ENCODE data around the gene NEUROD6.

The NEUROD6 gene

DNA sequence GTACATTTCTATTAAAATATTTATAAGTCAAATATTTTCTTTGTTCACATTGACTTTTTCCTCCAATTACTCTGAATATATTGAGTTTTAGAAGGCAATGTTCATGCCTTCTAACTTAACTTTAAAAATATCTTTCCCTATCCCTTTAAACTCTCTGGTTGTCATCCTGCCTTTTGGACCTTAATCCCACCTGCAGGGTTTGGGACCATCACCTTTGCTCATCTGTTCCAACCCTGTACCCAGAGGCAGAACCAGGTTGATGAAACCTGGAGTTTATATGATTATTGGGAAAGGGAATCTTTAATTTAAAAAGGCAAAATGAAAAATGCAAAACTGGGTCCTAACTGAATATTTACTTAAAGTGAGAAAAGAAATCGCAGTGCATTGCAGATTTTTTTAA, 24.8 kb downstream of the NEUROD6 start:
- no peaks in the 10 kb centered on the region for H3K4me1 ChIP-seq (ENCODE audit: control insufficient read depth, low read depth, low read length)
- no peak overlapping the region for H3K23ac ChIP-seq (ENCODE audit: low read length)
- H4K5ac ChIP-seq (ENCODE audit: low read length), result no peak overlapping the region
- H3K56ac ChIP-seq (ENCODE audit: low read length), result no peak overlapping the region
- WGBS (ENCODE audit: extremely low coverage, insufficient coverage, low lambda C conversion rate), result no CpG with 5 or more reads among the region's 1 CpG
- no peaks in the 10 kb centered on the region for H3K36me3 ChIP-seq (ENCODE audit: control insufficient read depth, insufficient read depth, low read length)
- no peaks in the 10 kb centered on the region for H3K27me3 ChIP-seq (ENCODE audit: insufficient read depth, low read length, poor library complexity)
- no peak overlapping the region for H2BK5ac ChIP-seq (ENCODE audit: low read length)
- H3K79me1 ChIP-seq (ENCODE audit: low read length), result no peaks in the 10 kb centered on the region
- H2BK120ac ChIP-seq (ENCODE audit: low read depth, low read length), result no peak overlapping the region
- H3K18ac ChIP-seq (ENCODE audit: low read length), result no peak overlapping the region
- H2BK15ac ChIP-seq (replicated peaks; ENCODE audit: low read depth), result no peak overlapping the region
- H3K4me3 ChIP-seq (ENCODE audit: low read length), result no peak overlapping the region
- no peak overlapping the region for H3K4ac ChIP-seq (ENCODE audit: low read depth, low read length)
- no peak overlapping the region for H3K4me2 ChIP-seq (ENCODE audit: low read length)
- H4K8ac ChIP-seq (ENCODE audit: low read depth, low read length), result no peak overlapping the region
- H2AK5ac ChIP-seq (ENCODE audit: low read length), result no peak overlapping the region
- no peak overlapping the region for H3K9ac ChIP-seq (ENCODE audit: low read length)
- no peaks in the 10 kb centered on the region for H3K79me2 ChIP-seq (ENCODE audit: control insufficient read depth, insufficient read depth, low read length)
- H3K27ac ChIP-seq (ENCODE audit: low read depth, low read length), result no peak overlapping the region
- DNase-seq, result no peak

DNA sequence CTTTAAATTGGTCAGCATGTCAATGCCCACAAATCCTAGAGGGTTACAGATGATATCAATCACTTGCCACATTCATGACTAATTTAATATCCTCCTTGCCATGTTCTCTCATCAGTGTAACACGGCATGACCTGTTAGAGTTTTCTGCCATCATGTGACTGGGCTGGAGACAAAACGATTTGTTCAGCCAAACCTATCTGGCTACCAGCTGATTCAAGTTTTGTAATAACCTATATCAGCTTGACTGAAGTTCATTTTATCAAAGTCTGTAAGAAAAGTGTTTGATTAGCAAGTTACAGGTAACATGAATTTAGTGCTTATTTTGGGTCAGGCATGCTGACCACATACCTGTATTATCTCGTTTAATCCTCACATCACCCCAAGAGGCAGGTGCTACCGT, 25.7 kb downstream of the NEUROD6 start:
- H3K4me3 ChIP-seq (ENCODE audit: low read length), result no peak overlapping the region
- no peak overlapping the region for H3K4ac ChIP-seq (ENCODE audit: low read depth, low read length)
- no peak overlapping the region for H2BK15ac ChIP-seq (replicated peaks; ENCODE audit: low read depth)
- H3K36me3 ChIP-seq (ENCODE audit: control insufficient read depth, insufficient read depth, low read length), result no peaks in the 10 kb centered on the region
- H3K56ac ChIP-seq (ENCODE audit: low read length), result no peak overlapping the region
- H2BK5ac ChIP-seq (ENCODE audit: low read length), result no peak overlapping the region
- no peak overlapping the region for H3K27ac ChIP-seq (ENCODE audit: low read depth, low read length)
- WGBS (ENCODE audit: extremely low coverage, insufficient coverage, low lambda C conversion rate), result no CpG with 5 or more reads among the region's 4 CpGs
- no peaks in the 10 kb centered on the region for H3K79me1 ChIP-seq (ENCODE audit: low read length)
- H2AK5ac ChIP-seq (ENCODE audit: low read length), result no peak overlapping the region
- H3K23ac ChIP-seq (ENCODE audit: low read length), result no peak overlapping the region
- no peak overlapping the region for H4K5ac ChIP-seq (ENCODE audit: low read length)
- H3K79me2 ChIP-seq (ENCODE audit: control insufficient read depth, insufficient read depth, low read length), result no peaks in the 10 kb centered on the region
- no peak overlapping the region for H4K8ac ChIP-seq (ENCODE audit: low read depth, low read length)
- no peak overlapping the region for H3K4me2 ChIP-seq (ENCODE audit: low read length)
- H3K18ac ChIP-seq (ENCODE audit: low read length), result no peak overlapping the region
- no peak for DNase-seq
- H3K27me3 ChIP-seq (ENCODE audit: insufficient read depth, low read length, poor library complexity), result no peaks in the 10 kb centered on the region
- no peak overlapping the region for H2BK120ac ChIP-seq (ENCODE audit: low read depth, low read length)
- no peaks in the 10 kb centered on the region for H3K4me1 ChIP-seq (ENCODE audit: control insufficient read depth, low read depth, low read length)
- H3K9ac ChIP-seq (ENCODE audit: low read length), result no peak overlapping the region

DNA sequence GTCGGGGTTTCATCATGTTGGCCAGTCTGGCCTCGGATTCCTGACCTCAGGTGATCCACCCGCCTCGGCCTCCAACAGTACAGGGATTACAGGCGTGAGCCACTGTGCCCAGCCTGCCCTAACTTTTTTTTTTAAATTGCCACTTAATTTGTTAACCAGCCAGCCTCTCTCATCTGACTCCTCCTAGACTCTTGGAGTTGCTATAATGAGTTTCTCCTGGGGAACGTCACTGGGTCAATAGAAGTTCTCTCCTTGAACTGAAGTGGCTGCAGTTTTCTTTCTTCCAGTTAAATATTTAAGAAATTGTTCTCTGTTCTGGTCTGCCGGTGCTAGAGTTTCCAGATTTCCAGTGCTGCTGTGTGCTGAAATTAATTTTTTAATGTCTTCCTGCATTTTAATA, 27.6 kb downstream of the NEUROD6 start:
- H3K36me3 ChIP-seq (ENCODE audit: control insufficient read depth, insufficient read depth, low read length), result no peaks in the 10 kb centered on the region
- H3K27ac ChIP-seq (ENCODE audit: low read depth, low read length), result no peak overlapping the region
- H3K79me1 ChIP-seq (ENCODE audit: low read length), result no peaks in the 10 kb centered on the region
- H3K4me3 ChIP-seq (ENCODE audit: low read length), result no peak overlapping the region
- no peak overlapping the region for H2BK15ac ChIP-seq (replicated peaks; ENCODE audit: low read depth)
- H2BK5ac ChIP-seq (ENCODE audit: low read length), result no peak overlapping the region
- H3K23ac ChIP-seq (ENCODE audit: low read length), result no peak overlapping the region
- H3K4me2 ChIP-seq (ENCODE audit: low read length), result no peak overlapping the region
- H4K5ac ChIP-seq (ENCODE audit: low read length), result no peak overlapping the region
- no CpG with 5 or more reads among the region's 7 CpGs for WGBS (ENCODE audit: extremely low coverage, insufficient coverage, low lambda C conversion rate)
- H3K4me1 ChIP-seq (ENCODE audit: control insufficient read depth, low read depth, low read length), result no peaks in the 10 kb centered on the region
- no peak overlapping the region for H3K4ac ChIP-seq (ENCODE audit: low read depth, low read length)
- H3K56ac ChIP-seq (ENCODE audit: low read length), result no peak overlapping the region
- H2AK5ac ChIP-seq (ENCODE audit: low read length), result no peak overlapping the region
- no peak overlapping the region for H4K8ac ChIP-seq (ENCODE audit: low read depth, low read length)
- no peak overlapping the region for H2BK120ac ChIP-seq (ENCODE audit: low read depth, low read length)
- H3K79me2 ChIP-seq (ENCODE audit: control insufficient read depth, insufficient read depth, low read length), result no peaks in the 10 kb centered on the region
- H3K27me3 ChIP-seq (ENCODE audit: insufficient read depth, low read length, poor library complexity), result no peaks in the 10 kb centered on the region
- no peak overlapping the region for H3K9ac ChIP-seq (ENCODE audit: low read length)
- no peak for DNase-seq
- no peak overlapping the region for H3K18ac ChIP-seq (ENCODE audit: low read length)

DNA sequence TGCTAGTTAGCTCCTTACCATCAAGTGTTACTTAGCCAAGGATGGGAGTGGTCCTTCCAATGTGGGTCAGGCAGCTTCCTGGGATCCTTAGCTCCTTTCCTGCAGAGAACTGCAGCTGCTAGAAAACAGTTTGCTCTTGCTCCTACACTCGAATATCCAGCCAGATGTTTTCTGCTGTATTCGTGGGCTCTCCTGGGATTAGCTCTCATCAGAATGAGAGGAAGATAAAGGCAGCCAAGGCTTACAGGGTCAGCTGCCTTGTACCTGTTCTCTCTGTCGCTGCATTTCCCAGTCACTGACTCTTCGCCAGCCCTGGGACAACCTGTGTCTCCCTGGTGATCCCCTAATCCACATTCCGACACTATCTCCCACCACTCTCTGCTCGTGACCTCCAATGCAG, 29.0 kb downstream of the NEUROD6 start:
- no peak overlapping the region for H4K5ac ChIP-seq (ENCODE audit: low read length)
- WGBS (ENCODE audit: extremely low coverage, insufficient coverage, low lambda C conversion rate), result no CpG with 5 or more reads among the region's 6 CpGs
- DNase-seq, result peak; percentile 90
- H2AK5ac ChIP-seq (ENCODE audit: low read length), result no peak overlapping the region
- no peak overlapping the region for H4K8ac ChIP-seq (ENCODE audit: low read depth, low read length)
- H2BK15ac ChIP-seq (replicated peaks; ENCODE audit: low read depth), result no peak overlapping the region
- no peak overlapping the region for H3K4me2 ChIP-seq (ENCODE audit: low read length)
- no peaks in the 10 kb centered on the region for H3K4me1 ChIP-seq (ENCODE audit: control insufficient read depth, low read depth, low read length)
- H3K9ac ChIP-seq (ENCODE audit: low read length), result no peak overlapping the region
- H3K18ac ChIP-seq (ENCODE audit: low read length), result no peak overlapping the region
- no peak overlapping the region for H3K4ac ChIP-seq (ENCODE audit: low read depth, low read length)
- H3K79me2 ChIP-seq (ENCODE audit: control insufficient read depth, insufficient read depth, low read length), result no peaks in the 10 kb centered on the region
- H3K56ac ChIP-seq (ENCODE audit: low read length), result no peak overlapping the region
- H3K23ac ChIP-seq (ENCODE audit: low read length), result no peak overlapping the region
- H3K4me3 ChIP-seq (ENCODE audit: low read length), result no peak overlapping the region
- no peak overlapping the region for H2BK120ac ChIP-seq (ENCODE audit: low read depth, low read length)
- H3K36me3 ChIP-seq (ENCODE audit: control insufficient read depth, insufficient read depth, low read length), result no peaks in the 10 kb centered on the region
- no peak overlapping the region for H2BK5ac ChIP-seq (ENCODE audit: low read length)
- H3K27me3 ChIP-seq (ENCODE audit: insufficient read depth, low read length, poor library complexity), result no peaks in the 10 kb centered on the region
- no peaks in the 10 kb centered on the region for H3K79me1 ChIP-seq (ENCODE audit: low read length)
- H3K27ac ChIP-seq (ENCODE audit: low read depth, low read length), result no peak overlapping the region

DNA sequence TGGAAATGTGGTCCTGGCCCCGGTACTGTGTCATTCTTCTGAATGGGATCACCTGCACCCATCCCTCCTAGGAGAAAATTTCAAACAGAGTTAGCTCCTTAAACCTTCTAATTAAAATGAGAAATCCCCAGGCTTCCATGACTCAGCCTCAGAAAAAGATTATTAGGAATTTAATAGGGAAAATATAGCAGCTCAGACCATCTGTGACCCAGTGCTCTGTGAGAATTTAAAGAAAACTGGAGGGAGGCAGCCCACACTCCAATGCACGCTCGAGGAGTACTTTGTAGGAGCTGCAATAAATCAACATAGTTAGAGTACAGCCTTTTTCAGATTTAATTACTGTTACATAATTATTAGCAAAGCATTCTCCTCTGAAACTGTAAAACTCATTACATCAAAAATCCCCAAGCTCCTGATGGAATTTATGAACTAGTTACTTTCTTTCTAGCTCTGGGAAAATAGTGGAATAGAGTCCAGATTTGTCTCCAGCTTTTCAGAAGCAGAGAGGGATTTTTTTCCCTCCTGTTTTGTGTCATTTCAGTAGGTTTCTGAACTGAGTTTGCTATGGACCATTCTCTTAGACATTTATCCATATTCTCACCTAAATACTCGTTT, 30.1 kb downstream of the NEUROD6 start:
- no CpG with 5 or more reads among the region's 4 CpGs for WGBS (ENCODE audit: extremely low coverage, insufficient coverage, low lambda C conversion rate)

DNA sequence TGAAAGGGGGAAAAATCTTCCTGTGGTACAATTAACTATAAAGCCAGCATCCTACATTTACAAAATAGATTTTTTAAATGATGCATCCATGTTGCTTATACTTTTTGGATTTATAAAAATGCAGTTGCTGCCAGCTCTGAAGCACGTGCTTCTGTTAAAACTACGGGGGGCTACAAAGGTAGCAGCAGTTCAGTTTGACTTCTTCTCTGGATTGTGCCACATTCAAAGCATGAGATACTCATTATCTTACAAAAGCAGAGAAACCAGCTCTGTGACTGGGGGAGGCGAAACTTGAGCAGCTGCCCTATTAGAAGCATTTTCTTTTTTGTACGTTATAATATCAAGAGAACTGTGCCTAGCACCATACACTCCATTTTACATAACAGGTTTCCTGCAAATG, 31.1 kb downstream of the NEUROD6 start:
- DNase-seq, result no peak
- no peaks in the 10 kb centered on the region for H3K79me1 ChIP-seq (ENCODE audit: low read length)
- no peaks in the 10 kb centered on the region for H3K4me1 ChIP-seq (ENCODE audit: control insufficient read depth, low read depth, low read length)
- no peak overlapping the region for H4K8ac ChIP-seq (ENCODE audit: low read depth, low read length)
- WGBS (ENCODE audit: extremely low coverage, insufficient coverage, low lambda C conversion rate), result no CpG with 5 or more reads among the region's 4 CpGs
- no peak overlapping the region for H3K27ac ChIP-seq (ENCODE audit: low read depth, low read length)
- H3K36me3 ChIP-seq (ENCODE audit: control insufficient read depth, insufficient read depth, low read length), result no peaks in the 10 kb centered on the region
- no peak overlapping the region for H3K9ac ChIP-seq (ENCODE audit: low read length)
- no peaks in the 10 kb centered on the region for H3K27me3 ChIP-seq (ENCODE audit: insufficient read depth, low read length, poor library complexity)
- H3K56ac ChIP-seq (ENCODE audit: low read length), result no peak overlapping the region
- H3K4me3 ChIP-seq (ENCODE audit: low read length), result no peak overlapping the region
- no peak overlapping the region for H3K4me2 ChIP-seq (ENCODE audit: low read length)
- no peak overlapping the region for H2AK5ac ChIP-seq (ENCODE audit: low read length)
- no peak overlapping the region for H3K4ac ChIP-seq (ENCODE audit: low read depth, low read length)
- no peak overlapping the region for H2BK15ac ChIP-seq (replicated peaks; ENCODE audit: low read depth)
- H4K5ac ChIP-seq (ENCODE audit: low read length), result no peak overlapping the region
- no peak overlapping the region for H3K18ac ChIP-seq (ENCODE audit: low read length)
- no peak overlapping the region for H2BK5ac ChIP-seq (ENCODE audit: low read length)
- H3K79me2 ChIP-seq (ENCODE audit: control insufficient read depth, insufficient read depth, low read length), result no peaks in the 10 kb centered on the region
- H3K23ac ChIP-seq (ENCODE audit: low read length), result no peak overlapping the region
- H2BK120ac ChIP-seq (ENCODE audit: low read depth, low read length), result no peak overlapping the region

More for the DNA sequence above, 30.1 kb downstream of the NEUROD6 start:
- Histone ChIP-seq H3K9ac (ENCODE audit: low read length) (no peak overlapping the region), H3K4me3 (ENCODE audit: low read length) (no peak overlapping the region), H3K27ac (ENCODE audit: low read depth, low read length) (no peak overlapping the region), H3K4me1 (ENCODE audit: control insufficient read depth, low read depth, low read length) (no peaks in the 10 kb centered on the region), H4K8ac (ENCODE audit: low read depth, low read length) (no peak overlapping the region), H3K23ac (ENCODE audit: low read length) (no peak overlapping the region), H3K4ac (ENCODE audit: low read depth, low read length) (no peak overlapping the region), H4K5ac (ENCODE audit: low read length) (no peak overlapping the region), H2BK5ac (ENCODE audit: low read length) (no peak overlapping the region), H2BK15ac (replicated peaks; ENCODE audit: low read depth) (no peak overlapping the region), H2AK5ac (ENCODE audit: low read length) (no peak overlapping the region), H3K79me1 (ENCODE audit: low read length) (no peaks in the 10 kb centered on the region), H3K79me2 (ENCODE audit: control insufficient read depth, insufficient read depth, low read length) (no peaks in the 10 kb centered on the region), H3K4me2 (ENCODE audit: low read length) (no peak overlapping the region), H2BK120ac (ENCODE audit: low read depth, low read length) (no peak overlapping the region), H3K27me3 (ENCODE audit: insufficient read depth, low read length, poor library complexity) (no peaks in the 10 kb centered on the region), H3K56ac (ENCODE audit: low read length) (no peak overlapping the region), H3K18ac (ENCODE audit: low read length) (no peak overlapping the region), H3K36me3 (ENCODE audit: control insufficient read depth, insufficient read depth, low read length) (no peaks in the 10 kb centered on the region)
- no peak for DNase-seq
